H9 (cell line): ENCODE measurements around the gene CKS1B. TPM values are rescaled to one million over a fixed set of nuclear protein-coding genes. Genes with fewer than 3 reads are reported as not detected.
A peak's percentile ranks its signal among the peaks of the same experiment; 100 is the strongest.

Source experiments
- DNase-seq: peaks from one replicate; pipeline ENCODE4 v3.0.0-alpha.2; 2017
- H2AFZ ChIP-seq: one replicate; pipeline ENCODE4 v1.6.1; 2013; ENCODE audit warnings: mild to moderate bottlenecking, low read length, control low read depth, moderate library complexity
- H2AK5ac ChIP-seq: 2 replicates; pipeline ENCODE4 v1.6.1; 2013; ENCODE audit warnings: low read length, control low read depth, mixed read lengths; ENCODE audit not compliant: insufficient read length
- H2BK120ac ChIP-seq: one replicate; pipeline ENCODE4 v1.6.1; 2013; ENCODE audit warnings: low read depth, mild to moderate bottlenecking, low read length, control low read depth, inconsistent platforms; ENCODE audit not compliant: poor library complexity, severe bottlenecking
- H2BK12ac ChIP-seq: 2 replicates; pipeline ENCODE4 v1.6.1; 2013; ENCODE audit warnings: low read length, control low read depth, mixed read lengths, low read depth; ENCODE audit not compliant: insufficient read length
- H2BK15ac ChIP-seq: 2 replicates; pipeline ENCODE4 v1.6.1; 2013; ENCODE audit warnings: low read depth, low read length, control low read depth
- H2BK20ac ChIP-seq: one replicate; pipeline ENCODE4 v1.6.1; 2013; ENCODE audit warnings: low read depth, mild to moderate bottlenecking, low read length, control low read depth, inconsistent platforms; ENCODE audit not compliant: poor library complexity, severe bottlenecking
- H2BK5ac ChIP-seq: 2 replicates; pipeline ENCODE4 v1.6.1; 2013; ENCODE audit warnings: low read length, control low read depth, mixed read lengths; ENCODE audit not compliant: insufficient read length
- H3K14ac ChIP-seq: 2 replicates; pipeline ENCODE4 v1.6.1; 2013; ENCODE audit warnings: low read length, control low read depth; ENCODE audit not compliant: insufficient read depth
- H3K18ac ChIP-seq: 2 replicates; pipeline ENCODE4 v1.6.1; 2013; ENCODE audit warnings: low read depth, mild to moderate bottlenecking, mixed read lengths, low read length, control low read depth; ENCODE audit not compliant: insufficient read length
- H3K23ac ChIP-seq: 2 replicates; pipeline ENCODE4 v1.6.1; 2013; ENCODE audit warnings: low read length, control low read depth, mixed read lengths, low read depth; ENCODE audit not compliant: insufficient read length
- H3K23me2 ChIP-seq: 2 replicates; pipeline ENCODE4 v1.6.1; 2013; ENCODE audit warnings: low read depth, mild to moderate bottlenecking, mixed read lengths, low read length, control low read depth; ENCODE audit not compliant: insufficient read length, poor library complexity, severe bottlenecking
- H3K27ac ChIP-seq: 2 replicates; pipeline ENCODE4 v1.5.1; 2013; ENCODE audit warnings: low read length, control low read depth, mixed read lengths, low read depth; ENCODE audit not compliant: insufficient read length
- H3K27me3 ChIP-seq: 2 replicates; pipeline ENCODE4 v1.6.1; 2013; ENCODE audit warnings: low read length, control low read depth, inconsistent platforms; ENCODE audit not compliant: insufficient read depth
- H3K4ac ChIP-seq: 2 replicates; pipeline ENCODE4 v1.6.1; 2013; ENCODE audit warnings: low read depth, mild to moderate bottlenecking, control low read depth, inconsistent platforms, low read length, moderate library complexity
- H3K4me1 ChIP-seq: 2 replicates; pipeline ENCODE4 v1.6.1; 2013; ENCODE audit warnings: low read length, control low read depth, inconsistent platforms; ENCODE audit not compliant: insufficient read depth
- H3K4me2 ChIP-seq: 2 replicates; pipeline ENCODE4 v1.6.1; 2013; ENCODE audit warnings: low read length, control low read depth, mixed read lengths; ENCODE audit not compliant: insufficient read length, insufficient read depth
- H3K56ac ChIP-seq: 2 replicates; pipeline ENCODE4 v1.6.1; 2013; ENCODE audit warnings: low read depth, mild to moderate bottlenecking, mixed read lengths, low read length, control low read depth; ENCODE audit not compliant: insufficient read length
- H3K79me1 ChIP-seq: 2 replicates; pipeline ENCODE4 v1.6.1; 2013; ENCODE audit warnings: low read depth, mild to moderate bottlenecking, moderate library complexity, low read length, control low read depth, inconsistent platforms; ENCODE audit not compliant: insufficient read depth, poor library complexity, severe bottlenecking
- H3K79me2 ChIP-seq: 2 replicates; pipeline ENCODE4 v1.6.1; 2013; ENCODE audit warnings: low read length, control low read depth, inconsistent platforms; ENCODE audit not compliant: insufficient read depth
- H3K9ac ChIP-seq: 2 replicates; pipeline ENCODE4 v1.6.1; 2013; ENCODE audit warnings: low read length, control low read depth, mixed read lengths; ENCODE audit not compliant: insufficient read length; ENCODE audit errors: extremely low read depth
- H3K9me3 ChIP-seq: one replicate; pipeline ENCODE4 v1.6.1; 2013; ENCODE audit warnings: low read depth, low read length, inconsistent platforms; ENCODE audit not compliant: control insufficient read depth
- H3T11ph ChIP-seq: one replicate; pipeline ENCODE4 v1.6.1; 2013; ENCODE audit warnings: mild to moderate bottlenecking, low read length, control low read depth, inconsistent platforms
- H4K20me1 ChIP-seq: one replicate; pipeline ENCODE4 v1.6.1; 2013; ENCODE audit not compliant: control insufficient read depth, insufficient read length, insufficient read depth
- H4K5ac ChIP-seq: 2 replicates; pipeline ENCODE4 v1.6.1; 2013; ENCODE audit warnings: low read depth, mild to moderate bottlenecking, mixed read lengths, low read length, control low read depth; ENCODE audit not compliant: insufficient read length
- H4K8ac ChIP-seq: replicated peaks from 2 replicates; pipeline ENCODE4 v1.6.1; 2013; ENCODE audit warnings: low read length, control low read depth, mixed read lengths, low read depth; ENCODE audit not compliant: insufficient read length
- H4K91ac ChIP-seq: 2 replicates; pipeline ENCODE4 v1.6.1; 2013; ENCODE audit warnings: low read depth, mild to moderate bottlenecking, moderate library complexity, mixed read lengths, low read length, control low read depth; ENCODE audit not compliant: insufficient read length
- H3K27ac Mint-ChIP-seq, 3 experiments: 2 replicates in 2 of 3; 3 replicates in 1 of 3; pipeline ENCODE4 v1.8.0; 2020 to 2021; ENCODE audit warnings: mixed read lengths in 3 of 3, mild to moderate bottlenecking in 1 of 3, moderate library complexity in 1 of 3
- H3K27me3 Mint-ChIP-seq: 2 replicates; pipeline ENCODE4 v1.8.0; 2021; ENCODE audit warnings: low read depth, mild to moderate bottlenecking, moderate library complexity, mixed read lengths
- H3K36me3 Mint-ChIP-seq, 3 experiments: 2 replicates in 2 of 3; 3 replicates in 1 of 3; pipeline ENCODE4 v1.8.0; 2020 to 2021; ENCODE audit warnings: low read depth in 3 of 3, mixed read lengths in 3 of 3; ENCODE audit not compliant: insufficient read depth in 1 of 3
- H3K4me1 Mint-ChIP-seq, 2 experiments: 2 replicates each; pipeline ENCODE4 v1.8.0; 2020; ENCODE audit warnings: mixed read lengths in 2 of 2
- H3K4me3 Mint-ChIP-seq, 2 experiments: 2 replicates in 1 of 2; 3 replicates in 1 of 2; pipeline ENCODE4 v1.8.0; 2020 to 2021; ENCODE audit warnings: mild to moderate bottlenecking in 2 of 2, mixed read lengths in 2 of 2, moderate library complexity in 1 of 2
- H3K9me3 Mint-ChIP-seq, 2 experiments: 2 replicates in 1 of 2; 3 replicates in 1 of 2; pipeline ENCODE4 v1.8.0; 2020; ENCODE audit warnings: mild to moderate bottlenecking in 2 of 2, mixed read lengths in 2 of 2, moderate library complexity in 1 of 2
- CTCF ChIP-seq: fragments of 200-600 bp; sonication (generic); conservative IDR thresholded peaks from 3 replicates; pipeline ENCODE4 v1.8.0; 2021; ENCODE audit warnings: antibody characterized with exemption, mild to moderate bottlenecking
- whole genome bisulfite sequencing: extraction: QIAGEN DNeasy Blood & Tissue Kit; methylation state at CpG from one replicate; pipeline ENCODE4 v1.1.7; 2013; ENCODE audit warnings: missing lambda C conversion rate, low lambda C conversion rate, mixed read lengths; ENCODE audit not compliant: insufficient read length; ENCODE audit errors: extremely low coverage; 5-methylcytosine and 5-hydroxymethylcytosine counted together
- total RNA-seq: library from RNA; stranded (reverse); gene quantifications from 2 replicates; pipeline ENCODE4 v1.2.1, GENCODE V29; 2021

CKS1B gene
- total RNA-seq, 1 experiment from 2014 or later, result 279 TPM

DNA sequence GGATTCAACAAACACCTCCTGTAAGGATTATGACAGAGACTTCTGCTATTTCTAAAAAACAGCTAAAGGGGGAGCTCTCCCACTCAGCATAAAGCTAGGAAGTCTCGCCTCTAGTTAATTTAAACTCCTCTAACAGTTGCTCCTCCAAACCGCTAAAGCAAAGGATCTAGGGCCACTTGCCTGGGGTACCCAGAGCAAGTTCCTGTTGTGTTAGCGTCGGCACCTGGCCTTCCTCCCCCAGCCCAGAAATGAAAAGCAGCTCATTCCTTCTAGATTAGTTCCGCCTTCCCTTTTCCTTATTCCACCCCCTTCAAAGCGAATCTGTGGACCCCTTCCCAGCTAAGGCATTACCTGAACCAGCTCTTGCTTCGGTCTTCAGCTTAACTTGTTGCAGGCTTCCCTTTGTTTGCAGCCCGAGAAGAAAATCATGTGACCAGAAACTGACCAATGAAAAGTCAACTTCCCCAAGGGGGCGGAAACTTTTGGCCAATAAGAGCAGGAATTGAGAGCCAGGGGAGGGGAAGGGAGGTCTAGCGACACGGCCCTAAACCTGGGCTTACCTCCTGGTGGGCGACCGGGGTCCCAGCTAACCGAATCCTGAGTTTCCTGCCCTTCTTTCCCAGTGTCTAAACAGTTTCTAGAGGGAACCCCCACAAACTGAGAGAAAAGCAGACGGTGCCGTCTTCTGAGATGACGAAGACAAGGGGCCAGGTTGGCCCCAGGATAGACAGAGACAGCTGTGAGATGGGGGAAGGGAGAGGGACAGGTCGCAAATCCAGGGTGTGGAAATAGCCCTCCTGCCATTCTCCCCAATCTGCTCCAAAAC lies 18.6 kb upstream of the CKS1B start, which contains the start of gene PBXIP1:
PBXIP1 (minus strand) TSS at position 382 of the 826 bp plus-strand sequence. CDS start 2,378 bp downstream, outside the sequence.
- no peaks in the 10 kb centered on the region for H3K27me3 ChIP-seq
- no peaks in the 10 kb centered on the region for H3K9me3 ChIP-seq
- peak within 1 kb of the TSS; percentile 85 for H3K9ac ChIP-seq
- peak within 1 kb of the TSS; percentile 98 for H3K18ac ChIP-seq
- H4K91ac ChIP-seq, result no peak within 1 kb of the TSS
- Mint-ChIP-seq H3K4me1 (peaks cover 53 to 64% of the 10 kb centered on the region in 2 experiments), H3K36me3 (peaks cover 8 to 24% (median 23%) of the 10 kb centered on the region in 3 experiments; a peak in 6 of 7 replicates), H3K27ac (peak within 1 kb of the TSS; percentile 98 to 99 (median 99)), H3K4me3 (peak within 1 kb of the TSS; percentile 83 to 97), H3K27me3 (no peaks in the 10 kb centered on the region), H3K9me3 (no peaks in the 10 kb centered on the region)
- H2BK20ac ChIP-seq, result no peak within 1 kb of the TSS
- H3K4ac ChIP-seq, result peak within 1 kb of the TSS; percentile 40; the same call in 1 of the 2 replicates
- H3K14ac ChIP-seq, result peak within 1 kb of the TSS; percentile 95
- H3K23me2 ChIP-seq, result peaks cover 16% of the 10 kb centered on the region
- H3K23ac ChIP-seq, result no peak within 1 kb of the TSS
- H3K27ac ChIP-seq, result peak within 1 kb of the TSS; percentile 46
- no peak within 1 kb of the TSS for H2AK5ac ChIP-seq
- H2AFZ ChIP-seq, result no peak within 1 kb of the TSS
- H3K79me2 ChIP-seq, result no peaks in the 10 kb centered on the region; the same call in 1 of the 2 replicates
- H2BK5ac ChIP-seq, result no peak within 1 kb of the TSS
- no CpG with 5 or more reads among the region's 18 CpGs for WGBS
- H2BK15ac ChIP-seq, result no peak within 1 kb of the TSS
- peaks cover 6% of the 10 kb centered on the region; the same call in 1 of the 2 replicates for H3K4me1 ChIP-seq
- peak; percentile 95 for DNase-seq
- peak within 1 kb of the TSS; percentile 88 for H2BK120ac ChIP-seq
- H2BK12ac ChIP-seq, result no peak within 1 kb of the TSS
- H4K20me1 ChIP-seq, result no peaks in the 10 kb centered on the region
- H4K8ac ChIP-seq, result no peak within 1 kb of the TSS
- peak within 1 kb of the TSS; percentile 94 for H3K4me2 ChIP-seq
- peak; percentile 37; the same call in 2 of the 3 replicates for TF ChIP-seq CTCF
- peak within 1 kb of the TSS; percentile 47 for H3T11ph ChIP-seq
- H3K56ac ChIP-seq, result no peak within 1 kb of the TSS
- no peaks in the 10 kb centered on the region for H3K79me1 ChIP-seq
- no peak within 1 kb of the TSS for H4K5ac ChIP-seq
